PC-9 (cell line): ENCODE measurements around the gene PTPRF. TPM values are rescaled to one million over a fixed set of nuclear protein-coding genes. Genes with fewer than 3 reads are reported as not detected.
A peak's percentile ranks its signal among the peaks of the same experiment; 100 is the strongest.

ENCODE experiments used
- BruUV-seq: library from RNA; stranded (reverse); fragments of 400-500 nt; replicated peaks from 2 replicates; lab custom pipeline; 2021; lab: Mats Ljungman, UMichigan
- CTCF ChIA-PET: fragments of 300-600 bp; sonication (Branson Sonifier 250); formaldehyde crosslinking; loops from one replicate; lab custom pipeline; 2022; ENCODE audit warnings: antibody characterized with exemption; lab: Charles Lee
- POLR2A ChIA-PET: fragments of 300-600 bp; sonication (Branson Sonifier 250); formaldehyde crosslinking; loops from one replicate; lab custom pipeline; 2022; ENCODE audit warnings: antibody characterized with exemption; ENCODE audit not compliant: unreplicated experiment; lab: Charles Lee
- DNase-seq, 2 experiments: peaks; one replicate each; pipeline versions ENCODE4 v3.0.0 to v3.0.0-alpha.2; 2015 to 2022; ENCODE audit warnings: mixed read lengths in 1 of 2
- H2AFZ ChIP-seq: fragments of 200-600 bp; sonication (generic); 2 replicates; pipeline ENCODE4 v1.8.1; 2017; ENCODE audit warnings: antibody characterized with exemption
- H3F3A ChIP-seq: fragments of 200-600 bp; sonication (generic); 2 replicates; pipeline ENCODE4 v1.8.1; 2017; ENCODE audit warnings: antibody characterized with exemption, mild to moderate bottlenecking, low read depth; ENCODE audit not compliant: insufficient read depth
- H3K27ac ChIP-seq: fragments of 200-600 bp; sonication (generic); 2 replicates; pipeline ENCODE4 v1.6.1; 2016; ENCODE audit warnings: mixed run types
- H3K27me3 ChIP-seq: fragments of 200-600 bp; sonication (generic); 2 replicates; pipeline ENCODE4 v1.6.1; 2016; ENCODE audit warnings: low read depth, mixed run types; ENCODE audit not compliant: insufficient read depth
- H3K36me3 ChIP-seq: fragments of 200-600 bp; sonication (generic); 2 replicates; pipeline ENCODE4 v1.6.1; 2016; ENCODE audit warnings: low read depth, mixed run types
- H3K4me1 ChIP-seq: fragments of 200-600 bp; sonication (generic); replicated peaks from 2 replicates; pipeline ENCODE4 v1.6.1; 2016; ENCODE audit warnings: mixed run types; ENCODE audit not compliant: insufficient read depth
- H3K4me2 ChIP-seq: fragments of 200-600 bp; sonication (generic); 2 replicates; pipeline ENCODE4 v1.6.1; 2017; ENCODE audit warnings: mixed run types
- H3K4me3 ChIP-seq: fragments of 200-600 bp; sonication (generic); 2 replicates; pipeline ENCODE4 v1.6.1; 2016; ENCODE audit warnings: mixed run types
- H3K79me2 ChIP-seq: fragments of 200-600 bp; sonication (generic); 2 replicates; pipeline ENCODE4 v1.6.1; 2017; ENCODE audit warnings: low read depth, mixed run types
- H3K9me2 ChIP-seq: fragments of 200-600 bp; sonication (generic); 2 replicates; pipeline ENCODE4 v1.8.1; 2017; ENCODE audit warnings: mild to moderate bottlenecking; ENCODE audit not compliant: insufficient read depth
- H3K9me3 ChIP-seq: fragments of 200-600 bp; sonication (generic); 2 replicates; pipeline ENCODE4 v1.8.1; 2016; ENCODE audit warnings: low read depth; ENCODE audit not compliant: insufficient read depth
- H4K20me1 ChIP-seq: fragments of 200-600 bp; sonication (generic); 2 replicates; pipeline ENCODE4 v1.8.1; 2017; ENCODE audit not compliant: insufficient read depth
- EZH2 ChIP-seq: fragments of 200-600 bp; sonication (generic); IDR thresholded peaks from 2 replicates; pipeline ENCODE4 v1.8.0; 2017; ENCODE audit warnings: antibody characterized with exemption, low read depth
- intact Hi-C: fragments of 100-400 bp; cut with micrococcal nuclease; formaldehyde crosslinking; loops from one replicate; pipeline ENCODE4 v1.10.0; 2022; ENCODE audit not compliant: unreplicated experiment
- total RNA-seq: library from RNA; stranded (reverse); gene quantifications from 2 replicates; pipeline ENCODE4 v1.2.3, GENCODE V29; 2021
- TF ChIP-seq, protein P1 (sequence below): fragments of 200-600 bp; sonication (generic); conservative IDR thresholded peaks from 2 replicates; pipeline ENCODE4 v1.6.1; 2017; ENCODE audit warnings: mixed run types, antibody characterized with exemption, mild to moderate bottlenecking, moderate library complexity

The PTPRF gene
- total RNA-seq, 1 experiment from 2014 or later = 359 TPM

DNA sequence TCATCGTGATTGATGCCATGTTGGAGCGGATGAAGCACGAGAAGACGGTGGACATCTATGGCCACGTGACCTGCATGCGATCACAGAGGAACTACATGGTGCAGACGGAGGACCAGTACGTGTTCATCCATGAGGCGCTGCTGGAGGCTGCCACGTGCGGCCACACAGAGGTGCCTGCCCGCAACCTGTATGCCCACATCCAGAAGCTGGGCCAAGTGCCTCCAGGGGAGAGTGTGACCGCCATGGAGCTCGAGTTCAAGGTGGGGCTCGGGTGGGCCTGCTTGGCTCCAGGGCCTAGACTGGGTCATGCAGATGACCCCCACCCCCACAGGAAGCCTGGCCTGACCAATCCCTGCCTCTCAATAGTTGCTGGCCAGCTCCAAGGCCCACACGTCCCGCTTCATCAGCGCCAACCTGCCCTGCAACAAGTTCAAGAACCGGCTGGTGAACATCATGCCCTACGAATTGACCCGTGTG lies 88.7 kb downstream of the PTPRF start:
- H3K9me3 ChIP-seq = no peaks in the 10 kb centered on the region
- H3K4me1 ChIP-seq = no peaks in the 10 kb centered on the region
- H3K27ac ChIP-seq = no peak overlapping the region
- TF ChIP-seq, protein P1, sequence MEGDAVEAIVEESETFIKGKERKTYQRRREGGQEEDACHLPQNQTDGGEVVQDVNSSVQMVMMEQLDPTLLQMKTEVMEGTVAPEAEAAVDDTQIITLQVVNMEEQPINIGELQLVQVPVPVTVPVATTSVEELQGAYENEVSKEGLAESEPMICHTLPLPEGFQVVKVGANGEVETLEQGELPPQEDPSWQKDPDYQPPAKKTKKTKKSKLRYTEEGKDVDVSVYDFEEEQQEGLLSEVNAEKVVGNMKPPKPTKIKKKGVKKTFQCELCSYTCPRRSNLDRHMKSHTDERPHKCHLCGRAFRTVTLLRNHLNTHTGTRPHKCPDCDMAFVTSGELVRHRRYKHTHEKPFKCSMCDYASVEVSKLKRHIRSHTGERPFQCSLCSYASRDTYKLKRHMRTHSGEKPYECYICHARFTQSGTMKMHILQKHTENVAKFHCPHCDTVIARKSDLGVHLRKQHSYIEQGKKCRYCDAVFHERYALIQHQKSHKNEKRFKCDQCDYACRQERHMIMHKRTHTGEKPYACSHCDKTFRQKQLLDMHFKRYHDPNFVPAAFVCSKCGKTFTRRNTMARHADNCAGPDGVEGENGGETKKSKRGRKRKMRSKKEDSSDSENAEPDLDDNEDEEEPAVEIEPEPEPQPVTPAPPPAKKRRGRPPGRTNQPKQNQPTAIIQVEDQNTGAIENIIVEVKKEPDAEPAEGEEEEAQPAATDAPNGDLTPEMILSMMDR = no peak
- no peak for TF ChIP-seq EZH2
- no peak overlapping the region for H2AFZ ChIP-seq
- POLR2A ChIA-PET = no interaction called here
- CTCF ChIA-PET = interaction anchor here (0.6 kb wide), 1 partner anchor 107 kb away, joined by 3 read pairs; no protein-coding TSS in a partner anchor
- no peaks in the 10 kb centered on the region for H3F3A ChIP-seq
- no peak overlapping the region for H3K4me3 ChIP-seq
- no peaks in the 10 kb centered on the region for H3K9me2 ChIP-seq
- intact Hi-C loops = no loop called here
- peaks cover 19% of the 10 kb centered on the region for H3K36me3 ChIP-seq
- H3K79me2 ChIP-seq = no peaks in the 10 kb centered on the region
- H3K27me3 ChIP-seq = no peaks in the 10 kb centered on the region
- BruUV-seq = no TSS peak
- no peak for DNase-seq
- H3K4me2 ChIP-seq = no peak overlapping the region
- no peaks in the 10 kb centered on the region for H4K20me1 ChIP-seq

DNA sequence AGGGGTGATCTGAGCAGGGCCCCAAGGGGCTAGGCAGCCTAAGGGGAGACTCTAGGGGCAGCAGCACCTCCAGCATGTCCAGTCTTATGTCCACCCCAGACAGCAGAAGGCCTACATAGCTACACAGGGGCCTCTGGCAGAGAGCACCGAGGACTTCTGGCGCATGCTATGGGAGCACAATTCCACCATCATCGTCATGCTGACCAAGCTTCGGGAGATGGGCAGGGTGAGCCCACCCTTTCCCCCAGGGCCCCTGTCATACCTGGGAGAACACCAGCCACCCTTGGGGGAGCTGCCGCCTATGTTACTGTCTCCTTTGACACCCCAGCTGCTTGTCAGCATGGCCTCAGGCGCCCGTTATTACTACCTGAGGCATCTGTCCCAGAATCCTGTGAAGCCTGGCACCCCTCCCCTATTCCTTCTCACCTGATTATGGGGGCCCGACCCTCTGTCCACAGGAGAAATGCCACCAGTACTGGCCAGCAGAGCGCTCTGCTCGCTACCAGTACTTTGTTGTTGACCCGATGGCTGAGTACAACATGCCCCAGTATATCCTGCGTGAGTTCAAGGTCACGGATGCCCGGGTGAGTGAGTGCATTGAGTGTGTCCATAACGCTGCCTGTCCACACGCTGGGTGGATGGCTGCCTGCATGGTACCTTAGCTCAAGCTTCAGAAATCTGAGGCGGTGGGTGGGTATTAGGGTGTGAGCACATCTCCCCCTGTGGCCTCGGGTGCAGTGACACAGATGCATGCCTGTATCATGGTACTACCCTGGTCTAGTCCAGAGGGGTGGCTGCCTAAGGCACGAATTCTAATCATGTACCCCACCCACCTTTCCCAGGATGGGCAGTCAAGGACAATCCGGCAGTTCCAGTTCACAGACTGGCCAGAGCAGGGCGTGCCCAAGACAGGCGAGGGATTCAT lies 89.6 kb downstream of the PTPRF start:
- no peak overlapping the region for H3K4me3 ChIP-seq
- no peaks in the 10 kb centered on the region for H4K20me1 ChIP-seq
- no peaks in the 10 kb centered on the region for H3K4me1 ChIP-seq
- no peaks in the 10 kb centered on the region for H3F3A ChIP-seq
- DNase-seq = no peak
- CTCF ChIA-PET = no interaction called here
- POLR2A ChIA-PET = no interaction called here
- peaks cover 19% of the 10 kb centered on the region for H3K36me3 ChIP-seq
- H3K27me3 ChIP-seq = no peaks in the 10 kb centered on the region
- TF ChIP-seq, protein P1 = no peak
- no peak for TF ChIP-seq EZH2
- no peak overlapping the region for H3K27ac ChIP-seq
- intact Hi-C loops = no loop called here
- no peaks in the 10 kb centered on the region for H3K9me2 ChIP-seq
- no TSS peak for BruUV-seq
- no peak overlapping the region for H3K4me2 ChIP-seq
- H3K79me2 ChIP-seq = no peaks in the 10 kb centered on the region
- no peak overlapping the region for H2AFZ ChIP-seq
- no peaks in the 10 kb centered on the region for H3K9me3 ChIP-seq

DNA sequence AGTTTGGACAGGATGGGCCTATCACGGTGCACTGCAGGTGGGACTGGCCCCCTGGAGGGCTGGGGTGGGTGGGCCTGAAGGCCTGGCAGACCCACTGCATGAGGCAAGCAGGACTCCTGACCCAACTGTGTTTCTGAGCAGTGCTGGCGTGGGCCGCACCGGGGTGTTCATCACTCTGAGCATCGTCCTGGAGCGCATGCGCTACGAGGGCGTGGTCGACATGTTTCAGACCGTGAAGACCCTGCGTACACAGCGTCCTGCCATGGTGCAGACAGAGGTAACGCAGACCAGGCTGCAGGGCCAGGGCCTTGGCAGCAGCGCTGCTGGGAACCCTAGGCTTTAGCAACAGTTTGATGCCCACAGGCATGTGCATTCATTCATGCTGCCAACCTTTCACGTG lies 90.3 kb downstream of the PTPRF start:
- peak in 1 of 2 experiments; percentile 8 for DNase-seq
- Histone ChIP-seq H3K4me3 (no peak overlapping the region), H3K27ac (no peak overlapping the region), H3F3A (no peaks in the 10 kb centered on the region; the same call in 1 of the 2 replicates), H2AFZ (no peak overlapping the region), H4K20me1 (no peaks in the 10 kb centered on the region), H3K79me2 (no peaks in the 10 kb centered on the region), H3K4me2 (no peak overlapping the region), H3K4me1 (no peaks in the 10 kb centered on the region), H3K9me2 (no peaks in the 10 kb centered on the region), H3K27me3 (no peaks in the 10 kb centered on the region), H3K9me3 (no peaks in the 10 kb centered on the region), H3K36me3 (peaks cover 19% of the 10 kb centered on the region)
- no peak for TF ChIP-seq EZH2
- TF ChIP-seq, protein P1 = no peak
- intact Hi-C loops = no loop called here
- BruUV-seq = no TSS peak
- ChIA-PET CTCF (no interaction called here), POLR2A (interaction anchor here (0.6 kb wide), 1 partner anchor 41 kb away, joined by 3 read pairs; no protein-coding TSS in a partner anchor)
